SK-MEL-5 (cell line): ENCODE data around the gene ETNK2. TPM values are rescaled to one million over a fixed set of nuclear protein-coding genes. Genes with fewer than 3 reads are reported as not detected.
"Not testable (repeated sequence)": the region's sequence is repeated elsewhere in the genome, so short reads cannot be mapped to it uniquely, and the experiment has no call there.

Experiments used
- DNase-seq: peaks from one replicate; pipeline ENCODE4 v3.0.0-alpha.2; 2016; ENCODE audit warnings: low read depth, low spot score
- in situ Hi-C: cut with HindIII; loops from 2 replicates; pipeline ENCODE4 v1.10.0; 2016; ENCODE audit warnings: low sequenced_read_pairs, high pct_unique_total_duplicates, low pct_unique_long_range_greater_than_20kb
- total RNA-seq: library from RNA; depleted of rRNA; stranded (reverse); fragments of >200 nt; shearing (Covaris generic); gene quantifications from 2 replicates; pipeline ENCODE4 v1.2.3, GENCODE V29; 2014

ETNK2 gene
- total RNA-seq, 1 experiment from 2014 or later, result 22.7 TPM

DNA sequence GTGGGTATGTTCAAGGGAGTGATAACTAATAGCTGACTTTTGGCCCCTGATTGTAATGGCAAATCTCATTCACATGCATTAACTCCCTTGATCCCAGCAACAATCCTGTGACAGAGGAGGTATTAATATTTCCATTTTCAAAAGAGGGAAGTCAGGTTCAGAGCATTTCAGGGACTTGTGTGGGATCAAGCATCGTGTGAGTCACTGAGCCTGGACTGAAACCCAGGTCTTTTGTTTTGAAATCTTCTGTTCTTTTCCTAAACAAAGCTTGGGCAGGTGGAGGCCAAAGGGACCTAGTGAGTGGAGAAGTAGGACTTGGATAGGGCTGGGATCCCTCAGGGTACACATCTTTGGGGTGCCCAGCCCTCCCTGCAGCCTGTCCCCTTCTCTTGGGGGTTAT, 37.9 kb downstream of the ETNK2 start:
- in situ Hi-C loops, result no loop called here
- no peak for DNase-seq

DNA sequence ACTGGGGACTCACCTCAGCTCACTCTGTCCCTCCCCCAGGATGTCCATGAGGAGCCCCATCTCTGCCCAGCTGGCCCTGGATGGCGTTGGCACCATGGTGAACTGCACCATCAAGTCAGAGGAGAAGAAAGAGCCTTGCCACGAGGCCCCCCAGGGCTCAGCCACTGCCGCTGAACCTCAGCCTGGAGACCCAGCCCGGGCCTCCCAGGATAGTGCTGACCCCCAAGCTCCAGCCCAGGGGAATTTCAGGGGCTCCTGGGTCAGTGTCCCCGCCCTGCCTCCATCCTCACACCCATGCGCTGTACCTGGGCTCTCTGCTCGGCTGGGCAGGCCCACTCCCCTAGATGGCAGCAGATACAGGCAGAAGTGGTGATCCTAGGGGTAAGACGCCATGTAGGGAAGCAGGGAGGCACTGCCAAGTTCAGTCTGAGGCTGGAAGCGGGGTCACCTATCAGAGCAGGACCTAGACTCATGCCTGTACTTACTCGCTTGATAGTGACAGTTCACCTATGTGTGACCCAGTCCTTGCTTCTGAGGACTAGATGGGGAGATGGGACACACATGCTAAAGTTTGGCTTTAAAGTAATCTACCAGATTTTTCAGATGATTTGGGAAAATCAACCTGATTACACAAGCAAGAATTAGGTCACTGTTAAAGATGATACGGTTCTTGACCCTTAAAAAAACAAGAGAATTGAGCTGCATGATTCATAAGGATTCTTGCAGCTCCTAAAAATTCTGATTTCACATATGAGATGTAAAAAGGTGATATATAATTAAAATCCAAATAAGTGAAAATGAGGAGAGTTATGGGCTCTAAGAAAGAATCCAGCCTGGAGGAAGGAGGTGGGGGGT, 38.7 kb downstream of the ETNK2 start:
- peak; percentile 29 for DNase-seq
- in situ Hi-C loops, result no loop called here

DNA sequence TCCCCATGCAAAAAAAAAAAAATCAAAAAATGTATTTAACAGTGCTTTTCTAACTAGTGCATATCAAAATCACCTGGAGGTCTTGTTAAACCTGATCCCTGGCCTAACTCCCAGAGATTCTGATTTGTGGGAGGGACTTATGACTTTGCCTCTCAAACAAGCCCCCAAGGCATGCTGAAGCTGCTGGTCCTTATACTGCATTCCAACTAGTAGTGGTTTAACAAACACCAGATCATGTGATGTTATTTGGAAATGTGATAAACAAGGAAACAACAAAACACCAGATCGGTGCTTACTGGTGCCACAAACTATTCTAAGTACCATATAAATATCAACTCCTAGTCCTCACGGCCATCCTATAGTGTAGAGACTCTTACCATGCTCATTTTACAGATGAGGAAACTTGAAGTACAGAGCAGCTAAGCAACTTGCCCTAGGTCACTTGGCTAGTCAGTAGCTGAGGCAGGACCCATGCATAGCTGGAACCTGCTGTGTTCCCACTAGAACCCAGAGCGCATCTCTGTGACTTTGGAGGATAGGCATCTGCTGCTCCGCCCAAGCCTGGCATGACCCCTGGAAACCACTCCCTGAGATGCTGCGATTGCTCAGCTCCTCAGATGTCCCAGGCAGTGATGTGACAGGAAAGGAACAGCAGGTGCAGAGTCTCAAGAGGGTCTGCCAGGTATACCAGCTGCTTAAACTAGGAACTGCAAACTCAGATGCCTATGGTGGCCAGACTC, 40.8 kb downstream of the ETNK2 start:
- in situ Hi-C loops, result no loop called here
- no peak for DNase-seq

DNA sequence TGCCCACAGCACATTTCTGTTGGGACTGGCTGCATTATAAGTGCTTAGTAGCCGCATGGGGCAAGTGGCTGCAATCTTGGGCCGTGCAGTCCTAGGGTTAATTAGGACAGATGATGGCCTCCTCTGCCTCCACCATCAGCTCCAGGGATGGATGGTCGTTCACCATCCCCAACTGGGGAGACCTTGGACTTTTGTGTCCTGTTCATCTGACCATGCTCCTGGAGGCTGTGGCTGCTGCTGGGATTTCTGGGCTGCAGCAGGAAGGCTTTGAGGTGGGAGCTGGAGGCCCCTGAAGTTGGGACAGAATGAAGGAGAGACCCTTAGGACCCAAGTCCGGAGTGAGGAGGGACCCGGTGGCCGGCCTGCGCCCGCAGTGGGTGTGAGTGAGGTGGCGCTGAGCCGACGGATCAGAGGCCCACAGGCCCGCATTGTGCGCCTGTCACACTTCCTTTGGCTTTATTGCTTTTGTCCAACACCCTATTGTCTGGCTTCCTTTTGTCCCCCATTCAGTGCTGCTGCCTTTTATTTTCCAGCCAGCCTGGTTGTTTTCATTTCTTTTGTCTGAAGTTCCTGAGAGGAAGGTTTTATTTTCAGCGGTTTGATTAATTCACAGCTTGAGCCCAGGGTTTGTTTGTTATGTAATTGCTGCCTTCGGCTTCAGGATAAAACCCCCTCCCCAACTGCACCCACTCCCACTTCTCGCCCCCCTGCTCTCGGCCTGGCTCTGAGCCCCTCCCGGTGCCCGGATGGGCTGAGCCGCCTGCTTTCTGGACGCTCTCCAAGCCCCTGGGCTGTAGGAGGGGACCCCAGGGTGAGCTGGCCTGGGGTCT, 43.3 kb downstream of the ETNK2 start:
- in situ Hi-C loops, result no loop called here
- DNase-seq, result no peak

DNA sequence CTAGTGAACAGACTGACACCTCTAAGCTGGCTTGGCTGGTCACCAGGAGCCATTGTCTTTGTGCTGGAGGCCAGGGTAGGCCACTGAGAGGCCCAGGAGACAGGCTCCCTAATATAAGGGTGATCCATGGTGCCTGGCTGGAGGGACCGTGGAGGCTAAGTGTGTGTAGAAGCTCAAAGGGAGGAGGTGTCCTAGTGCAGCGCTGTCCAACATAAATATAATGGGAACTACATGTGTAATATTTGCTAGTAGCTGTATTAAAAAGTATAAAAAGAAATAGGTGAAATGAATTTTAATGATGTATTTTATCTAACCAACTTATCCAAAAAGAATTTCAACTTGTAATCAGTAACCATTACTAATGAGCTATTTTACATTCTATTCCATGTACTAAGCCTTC, 44.0 kb downstream of the ETNK2 start:
- in situ Hi-C loops, result no loop called here
- DNase-seq, result no peak

DNA sequence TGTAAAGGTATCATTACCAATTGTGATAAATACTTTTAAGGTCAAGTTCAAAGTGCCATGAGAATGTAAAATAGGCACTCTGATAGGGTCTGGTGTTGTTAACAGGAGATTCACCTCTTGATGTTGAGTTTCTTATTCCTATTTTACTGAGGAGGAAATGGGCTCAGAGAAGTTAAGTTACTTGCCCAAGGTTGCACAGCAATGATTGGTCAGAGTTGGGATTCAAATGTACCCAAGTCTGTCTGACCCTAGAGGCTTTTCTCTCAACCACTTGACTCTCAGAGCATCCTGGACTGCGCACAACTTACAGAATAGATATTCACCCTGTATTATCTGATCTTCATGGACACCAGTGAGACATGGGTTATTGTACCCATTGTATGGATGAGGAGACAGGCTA, 45.0 kb downstream of the ETNK2 start:
- in situ Hi-C loops, result no loop called here
- DNase-seq, result no peak

DNA sequence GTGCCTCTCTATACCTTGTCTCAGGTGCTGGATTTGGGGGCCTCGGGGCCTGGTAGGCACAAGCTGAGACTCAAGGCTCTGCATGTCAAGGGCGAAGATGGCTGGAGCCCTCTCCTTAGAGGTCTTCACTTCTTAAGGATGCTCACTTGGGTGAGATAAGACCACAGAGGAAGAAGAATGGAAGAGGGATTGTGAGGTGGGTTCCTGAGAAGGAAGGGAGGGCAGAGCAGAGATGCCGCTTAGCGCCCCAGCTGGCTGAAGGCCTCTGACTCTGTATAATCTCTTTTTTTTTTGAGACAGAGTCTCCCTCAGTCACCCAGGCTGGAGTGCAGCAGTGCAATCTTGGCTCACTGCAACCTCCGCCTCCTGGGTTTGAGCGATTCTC, 46.7 kb downstream of the ETNK2 start:
- in situ Hi-C loops, result no loop called here
- DNase-seq, result no peak

DNA sequence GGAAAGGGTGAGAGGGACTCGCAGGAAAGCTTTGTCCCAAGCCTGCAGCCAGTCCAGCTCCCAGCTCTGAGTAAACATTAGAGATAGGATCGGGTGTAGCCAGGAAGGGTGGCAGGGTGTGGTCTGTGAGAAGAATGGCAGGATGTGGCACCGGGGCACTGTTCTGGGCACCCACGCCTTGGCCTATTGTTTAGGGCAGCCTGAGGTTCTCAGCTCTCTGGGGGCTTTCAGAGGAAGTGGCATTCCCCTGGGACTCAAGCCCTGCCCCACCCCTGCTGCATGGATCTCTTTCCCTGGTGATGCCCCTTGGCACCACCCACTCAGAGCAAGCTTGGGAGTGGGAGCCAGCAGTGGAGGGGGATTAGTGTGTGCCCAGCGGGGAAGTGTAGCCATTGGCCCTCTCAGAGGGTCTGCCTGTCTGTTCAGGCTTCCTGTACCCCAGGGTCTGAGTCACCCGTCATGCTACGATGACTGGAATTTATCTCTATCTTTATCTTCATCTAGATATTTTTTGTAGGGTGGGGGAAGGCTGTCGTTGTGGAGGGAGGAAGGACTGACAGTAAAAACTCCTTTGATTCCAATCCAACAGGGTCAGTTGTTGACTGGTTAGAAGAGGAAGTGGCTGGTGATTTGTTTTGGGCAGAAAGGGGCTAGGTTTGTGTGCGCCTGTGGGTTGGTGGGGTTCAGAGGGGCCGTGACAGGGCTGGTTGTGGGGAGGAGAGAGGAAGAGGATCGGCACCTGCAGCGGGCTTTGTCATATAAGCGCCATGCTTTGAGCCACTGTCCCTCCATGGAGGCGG, 47.3 kb downstream of the ETNK2 start:
- DNase-seq, result no peak
- in situ Hi-C loops, result no loop called here

DNA sequence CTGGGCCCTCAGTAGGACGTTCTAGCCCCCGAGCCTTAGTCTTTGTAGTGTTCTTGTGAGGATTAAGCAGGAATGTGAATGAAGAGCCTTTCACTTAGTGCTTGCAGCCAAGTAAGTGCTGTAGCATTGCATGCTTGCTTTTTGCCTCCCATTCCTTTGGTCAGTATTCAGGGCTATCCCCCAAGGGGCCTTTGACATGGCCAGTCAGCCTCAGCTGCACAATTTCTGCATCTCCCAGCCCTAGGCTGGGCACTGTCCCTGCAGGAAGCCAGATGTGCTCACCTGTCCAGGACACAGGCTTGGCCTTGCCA, 48.5 kb downstream of the ETNK2 start:
- in situ Hi-C loops, result no loop called here
- DNase-seq, result no peak

DNA sequence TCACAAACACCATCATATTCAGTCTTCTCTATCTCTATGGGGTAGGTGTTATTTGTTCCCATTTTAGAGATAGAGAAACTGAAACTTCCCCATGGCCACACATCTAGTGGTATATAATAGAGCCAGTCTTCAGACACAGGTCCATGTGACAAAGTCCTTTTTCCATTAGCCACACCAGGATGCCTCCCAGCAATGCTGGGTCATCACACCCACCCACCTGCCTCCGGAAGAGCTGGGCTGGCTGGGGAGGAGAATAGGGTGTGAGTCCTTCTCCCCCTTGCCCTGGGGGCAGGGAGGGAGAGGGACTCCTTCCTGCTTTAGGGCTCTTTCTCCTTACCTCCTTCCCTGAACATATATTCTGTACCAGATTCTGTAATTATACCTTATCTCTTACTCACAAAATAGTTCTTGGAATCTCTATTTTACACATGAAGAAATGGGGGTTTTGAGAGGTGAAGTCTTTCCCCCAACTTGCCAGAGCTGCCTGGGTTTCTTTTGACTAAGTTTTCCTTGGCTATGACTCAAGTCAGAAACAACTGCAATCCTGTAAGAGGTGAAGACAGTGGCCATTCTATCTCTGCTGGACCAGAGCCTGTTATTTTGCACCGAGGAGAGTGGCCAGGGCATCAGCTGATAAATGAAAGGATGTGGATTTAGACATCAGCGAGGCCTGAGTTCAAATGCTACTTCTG, 49.0 kb downstream of the ETNK2 start:
- in situ Hi-C loops, result no loop called here
- DNase-seq, result peak; percentile 88

DNA sequence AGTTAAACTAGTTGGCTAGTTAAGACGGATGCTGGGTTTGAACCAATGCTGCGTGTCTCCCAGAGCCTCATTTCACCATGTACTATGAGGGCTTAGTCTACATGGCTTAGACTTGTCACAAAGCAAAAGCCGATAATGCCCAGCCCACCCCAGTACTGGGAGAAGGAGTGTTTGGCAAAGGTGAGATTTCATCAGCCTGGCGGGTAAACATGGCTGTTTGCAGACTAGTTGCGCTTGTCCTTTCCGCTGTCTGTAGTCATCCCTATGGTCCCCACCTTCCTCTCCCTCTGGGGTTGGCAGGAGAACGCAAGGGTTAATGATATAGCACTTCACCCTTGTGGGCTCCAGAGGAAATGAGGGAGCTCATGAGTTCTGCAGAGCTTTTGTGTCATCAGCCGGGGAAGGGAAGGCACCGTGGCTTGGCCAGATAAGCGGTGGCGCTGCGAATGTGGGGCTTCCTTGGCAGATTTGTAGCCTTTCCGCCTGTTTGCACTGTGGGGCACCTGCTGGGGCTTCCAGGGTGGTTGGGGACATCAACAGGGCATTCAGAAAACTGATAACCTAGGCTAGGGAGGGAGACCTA, 49.7 kb downstream of the ETNK2 start:
- in situ Hi-C loops, result no loop called here
- peak; percentile 26 for DNase-seq

DNA sequence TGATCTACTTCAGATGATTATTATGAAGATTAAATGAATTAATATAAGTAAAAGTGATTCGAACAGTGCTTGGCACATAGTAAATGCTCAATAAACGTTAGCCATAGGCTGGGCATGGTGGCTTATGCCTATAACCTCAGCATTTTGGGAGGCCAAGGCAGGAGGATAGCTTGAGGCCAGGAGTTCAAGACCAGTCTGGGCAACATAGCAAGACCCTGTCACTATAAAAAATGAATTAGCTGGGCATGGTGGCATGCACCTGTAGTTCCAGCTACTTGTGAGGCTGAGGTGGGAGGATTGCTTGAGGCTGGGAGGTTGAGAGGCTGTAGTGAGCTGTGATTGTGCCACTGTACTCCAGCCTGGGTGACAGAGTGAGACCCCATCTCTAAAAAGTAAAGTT, 52.1 kb downstream of the ETNK2 start:
- in situ Hi-C loops, result not testable (repeated sequence)

DNA sequence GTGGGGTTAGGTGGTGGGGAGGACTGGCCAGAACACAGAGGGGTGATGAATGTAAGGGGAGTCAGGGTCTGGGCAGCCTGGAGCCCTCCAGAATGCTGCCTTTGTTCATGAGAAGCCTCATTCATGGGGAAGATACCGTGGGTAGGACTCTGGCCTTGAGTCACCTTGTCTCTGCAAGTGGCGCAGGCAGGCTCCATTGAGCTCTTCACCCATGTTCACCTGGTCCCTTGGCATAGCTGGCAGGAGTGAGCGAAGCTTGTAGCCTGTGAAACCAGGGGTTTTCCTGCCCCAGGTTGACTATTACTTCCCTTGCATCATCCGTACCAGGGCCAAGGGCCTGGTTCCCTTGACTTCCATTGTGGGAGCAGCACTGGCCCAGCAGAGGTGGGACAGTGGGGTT, 53.2 kb downstream of the ETNK2 start:
- in situ Hi-C loops, result no loop called here
- no peak for DNase-seq

More for the DNA sequence above, 52.1 kb downstream of the ETNK2 start:
- DNase-seq, result not testable (repeated sequence)

DNA sequence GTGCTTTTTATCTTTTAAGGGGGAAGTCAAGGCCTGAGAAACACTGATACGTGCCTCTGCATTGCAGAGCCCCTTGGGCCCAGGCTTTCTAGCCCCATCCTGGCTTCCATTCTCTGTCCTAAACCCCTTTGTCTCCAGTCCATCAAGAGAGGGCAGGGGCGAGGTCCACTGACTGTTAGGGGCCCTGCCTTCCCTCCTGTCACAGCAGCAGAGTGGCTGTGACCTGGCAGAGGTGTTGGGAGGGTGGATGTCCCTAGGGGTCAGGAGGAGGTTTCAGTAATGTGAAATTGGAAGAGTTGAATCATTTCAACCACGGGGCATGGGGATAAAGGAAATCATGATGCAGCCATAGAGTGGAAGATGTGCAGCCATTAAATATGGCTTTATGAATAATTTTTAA, 54.9 kb downstream of the ETNK2 start:
- DNase-seq, result no peak
- in situ Hi-C loops, result no loop called here

DNA sequence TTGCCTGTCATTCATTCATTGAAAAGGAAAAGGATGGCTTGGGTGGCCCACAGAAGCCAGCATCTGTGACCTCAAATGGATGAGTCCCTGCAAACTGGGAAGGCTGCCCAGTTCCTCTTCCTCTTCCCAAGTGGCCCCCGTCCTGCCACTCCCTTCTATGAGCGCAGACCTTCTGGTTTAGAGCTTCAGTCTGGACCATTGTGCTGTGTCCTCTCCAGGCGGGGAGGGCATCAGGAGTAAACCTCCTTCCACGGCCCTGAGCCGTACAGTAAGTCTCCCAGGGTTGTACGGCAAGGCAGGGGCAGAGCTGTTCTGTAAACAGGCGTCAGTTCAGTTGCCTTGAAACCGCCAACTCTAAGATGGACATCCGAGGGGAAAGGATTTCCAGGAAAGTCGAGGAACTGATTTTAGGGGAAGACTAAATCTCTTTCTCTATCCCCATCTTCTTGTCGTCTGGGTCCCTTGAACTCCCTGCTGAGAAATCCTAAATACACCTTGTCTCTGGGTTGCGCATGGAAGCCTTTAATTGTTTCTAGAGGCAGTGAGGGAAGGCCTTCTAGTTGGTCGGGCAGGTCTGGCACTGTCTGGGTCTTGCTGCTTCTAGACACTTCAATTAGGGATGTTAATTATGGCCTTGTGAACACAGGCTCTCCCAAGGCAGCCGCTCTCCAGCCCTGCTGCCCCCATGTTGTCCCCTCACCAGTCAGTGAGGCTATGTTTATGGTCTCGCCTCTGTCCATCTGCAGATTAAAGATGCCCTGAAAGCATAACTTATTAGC, 56.8 kb downstream of the ETNK2 start:
- in situ Hi-C loops, result no loop called here
- no peak for DNase-seq

DNA sequence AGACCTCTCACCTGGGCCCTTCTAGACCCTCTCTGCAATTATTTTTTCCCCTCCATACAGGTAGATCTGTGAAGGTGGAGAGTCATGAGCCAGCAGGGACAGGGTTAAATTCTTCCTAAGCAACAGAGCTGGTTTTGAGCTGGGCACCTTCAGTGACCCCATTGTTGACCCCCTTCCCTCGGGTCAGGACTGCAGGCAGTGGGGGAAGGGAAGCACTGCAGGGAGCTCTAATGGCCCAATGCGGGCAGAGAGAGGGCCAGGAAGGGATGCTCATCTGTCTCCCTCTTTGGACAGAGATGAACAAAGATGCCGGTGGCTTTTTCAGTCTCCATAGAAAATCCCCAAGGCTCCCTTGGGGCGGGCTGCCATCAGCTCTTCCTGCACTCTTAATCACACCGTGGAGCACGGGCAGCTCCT, 57.5 kb downstream of the ETNK2 start:
- DNase-seq, result no peak
- in situ Hi-C loops, result no loop called here
